Lung microvascular endothelial cell (primary cell): Measurements from ENCODE around the gene CD164L2. TPM values are rescaled to one million over a fixed set of nuclear protein-coding genes. Genes with fewer than 3 reads are reported as not detected.

ENCODE experiments used
- total RNA-seq: library from RNA; depleted of rRNA; stranded (reverse); fragments of >200 nt; gene quantifications from 2 replicates; pipeline ENCODE4 v1.2.1, GENCODE V29; 2014

CD164L2 gene
- total RNA-seq, 1 donor from 2014 or later, result not detected

Other genes starting within 250 kb of the CD164L2 start
- gene SLC9A1, start 228.2 kb downstream of the CD164L2 start, total RNA-seq, result 3.6 and 4.1 TPM in 2 replicates
- gene WDTC1, start 148.7 kb downstream of the CD164L2 start, total RNA-seq, result 15.0 and 26.0 TPM in 2 replicates
- gene TMEM222, start 61.2 kb downstream of the CD164L2 start, total RNA-seq, result 18.7 and 24.2 TPM in 2 replicates
- 0.22 TPM in 1 of 2 replicates, not detected in the other for gene SYTL1, start 41.3 kb downstream of the CD164L2 start, total RNA-seq
- gene MAP3K6, start 16.4 kb downstream of the CD164L2 start, total RNA-seq, result 2.0 and 3.9 TPM in 2 replicates
- not detected in 2 replicates for gene FCN3, start 8.5 kb downstream of the CD164L2 start, total RNA-seq
- gene GPR3, start 9.3 kb upstream of the CD164L2 start, total RNA-seq, result under 0.01 and 0.22 TPM in 2 replicates
- 31.8 and 34.7 TPM in 2 replicates for gene WASF2, start 106.8 kb upstream of the CD164L2 start, total RNA-seq
- 5.0 and 6.7 TPM in 2 replicates for gene AHDC1, start 220.8 kb upstream of the CD164L2 start, total RNA-seq